ENCODE data around the gene SELENOW. TPM values are rescaled to one million over a fixed set of nuclear protein-coding genes. Genes with fewer than 3 reads are reported as not detected.
"Not testable (repeated sequence)": the region's sequence is repeated elsewhere in the genome, so short reads cannot be mapped to it uniquely, and the experiment has no call there.

The SELENOW gene
- total RNA-seq (2014; rRNA removed; shearing (Covaris generic); ENCODE audit: low replicate concordance) = 158 and 233 TPM in 2 replicates

GRCh38 chr19:47778049-47778953 is at the start of gene SELENOW:
SELENOW (plus strand) TSS chr19:47778703; CDS start chr19:47778786, 83 bp downstream.
- peak; percentile 81 for DNase-seq (ENCODE audit: low read depth)
- in situ Hi-C loops (cut with HindIII; ENCODE audit: low pct_unique_long_range_greater_than_20kb, low sequenced_read_pairs) = no loop called here

GRCh38 chr19:47729468-47729798 is 49.1 kb upstream of the SELENOW start:
- peak; percentile 90 for DNase-seq (ENCODE audit: low read depth)
- in situ Hi-C loops (cut with HindIII; ENCODE audit: low pct_unique_long_range_greater_than_20kb, low sequenced_read_pairs) = no loop called here

- peak; percentile 83 for DNase-seq (ENCODE audit: low read depth)
- in situ Hi-C loops (cut with HindIII; ENCODE audit: low pct_unique_long_range_greater_than_20kb, low sequenced_read_pairs) = no loop called here
Observed at GRCh38 chr19:47729799-47730520, 48.5 kb upstream of the SELENOW start.

- DNase-seq (ENCODE audit: low read depth) = no peak
- in situ Hi-C loops (cut with HindIII; ENCODE audit: low pct_unique_long_range_greater_than_20kb, low sequenced_read_pairs) = no loop called here
Observed at GRCh38 chr19:47730521-47730889, 48.0 kb upstream of the SELENOW start.

- in situ Hi-C loops (cut with HindIII; ENCODE audit: low pct_unique_long_range_greater_than_20kb, low sequenced_read_pairs) = no loop called here
- no peak for DNase-seq (ENCODE audit: low read depth)
Observed at GRCh38 chr19:47730910-47731309, 47.6 kb upstream of the SELENOW start.

- no peak for DNase-seq (ENCODE audit: low read depth)
- in situ Hi-C loops (cut with HindIII; ENCODE audit: low pct_unique_long_range_greater_than_20kb, low sequenced_read_pairs) = no loop called here
Observed at GRCh38 chr19:47735131-47735530, 43.4 kb upstream of the SELENOW start.

GRCh38 chr19:47740866-47741519 is 37.5 kb upstream of the SELENOW start:
- in situ Hi-C loops (cut with HindIII; ENCODE audit: low pct_unique_long_range_greater_than_20kb, low sequenced_read_pairs) = no loop called here
- no peak for DNase-seq (ENCODE audit: low read depth)

- DNase-seq (ENCODE audit: low read depth) = no peak
- in situ Hi-C loops (cut with HindIII; ENCODE audit: low pct_unique_long_range_greater_than_20kb, low sequenced_read_pairs) = no loop called here
Observed at GRCh38 chr19:47741544-47742140, 36.9 kb upstream of the SELENOW start.

- DNase-seq (ENCODE audit: low read depth) = no peak
- in situ Hi-C loops (cut with HindIII; ENCODE audit: low pct_unique_long_range_greater_than_20kb, low sequenced_read_pairs) = no loop called here
Observed at GRCh38 chr19:47742634-47743033, 35.9 kb upstream of the SELENOW start.

- in situ Hi-C loops (cut with HindIII; ENCODE audit: low pct_unique_long_range_greater_than_20kb, low sequenced_read_pairs) = no loop called here
- peak; percentile 97 for DNase-seq (ENCODE audit: low read depth)
Observed at GRCh38 chr19:47745010-47745901, 33.2 kb upstream of the SELENOW start, which contains the start of gene NOP53. NOP53 (plus strand) TSS chr19:47745546; CDS start chr19:47745560, 14 bp downstream.

GRCh38 chr19:47746129-47746528 is 32.4 kb upstream of the SELENOW start:
- in situ Hi-C loops (cut with HindIII; ENCODE audit: low pct_unique_long_range_greater_than_20kb, low sequenced_read_pairs) = not testable (repeated sequence)

GRCh38 chr19:47749326-47749725 is 29.2 kb upstream of the SELENOW start:
- DNase-seq (ENCODE audit: low read depth) = no peak
- in situ Hi-C loops (cut with HindIII; ENCODE audit: low pct_unique_long_range_greater_than_20kb, low sequenced_read_pairs) = no loop called here

More at GRCh38 chr19:47746129-47746528, 32.4 kb upstream of the SELENOW start:
- not testable (repeated sequence) for DNase-seq (ENCODE audit: low read depth)

- no peak for DNase-seq (ENCODE audit: low read depth)
- in situ Hi-C loops (cut with HindIII; ENCODE audit: low pct_unique_long_range_greater_than_20kb, low sequenced_read_pairs) = no loop called here
Observed at GRCh38 chr19:47750752-47751151, 27.8 kb upstream of the SELENOW start.

GRCh38 chr19:47752440-47753211 is 25.9 kb upstream of the SELENOW start:
- in situ Hi-C loops (cut with HindIII; ENCODE audit: low pct_unique_long_range_greater_than_20kb, low sequenced_read_pairs) = no loop called here
- no peak for DNase-seq (ENCODE audit: low read depth)

GRCh38 chr19:47754206-47755064 is 24.1 kb upstream of the SELENOW start:
- in situ Hi-C loops (cut with HindIII; ENCODE audit: low pct_unique_long_range_greater_than_20kb, low sequenced_read_pairs) = no loop called here
- no peak for DNase-seq (ENCODE audit: low read depth)

All from Caki2 (cell line).